Jurkat, Clone E6-1 (cell line): ENCODE data around the gene SYNPO.
A peak's percentile ranks its signal among the peaks of the same experiment; 100 is the strongest.

ENCODE experiments used
- DNase-seq: peaks from one replicate; pipeline ENCODE4 v3.0.0-alpha.2; 2011; ENCODE audit warnings: low read depth, low spot score
- H3K4me3 ChIP-seq: 2 replicates; pipeline ENCODE4 v1.5.1; 2011; ENCODE audit warnings: mild to moderate bottlenecking, low read length, control low read depth, moderate library complexity

The SYNPO gene

GRCh38 chr5:150651382-150651781, 10.9 kb downstream of the SYNPO start:
- DNase-seq: no peak
- H3K4me3 ChIP-seq: no peak overlapping the region

GRCh38 chr5:150651924-150652671, 11.6 kb downstream of the SYNPO start:
- no peak overlapping the region for H3K4me3 ChIP-seq
- no peak for DNase-seq

GRCh38 chr5:150653145-150653761, 12.8 kb downstream of the SYNPO start:
- no peak for DNase-seq
- H3K4me3 ChIP-seq: no peak overlapping the region

GRCh38 chr5:150653762-150654556, 13.5 kb downstream of the SYNPO start:
- no peak for DNase-seq
- H3K4me3 ChIP-seq: no peak overlapping the region

- no peak overlapping the region for H3K4me3 ChIP-seq
These were observed 14.8 kb downstream of the SYNPO start for GRCh38 chr5:150655221-150655620.

GRCh38 chr5:150656191-150657132, 16.0 kb downstream of the SYNPO start:
- peak; percentile 62 for DNase-seq
- H3K4me3 ChIP-seq: peak overlapping the region; percentile 70

More at GRCh38 chr5:150655221-150655620, 14.8 kb downstream of the SYNPO start:
- no peak for DNase-seq

GRCh38 chr5:150658121-150658520, 17.7 kb downstream of the SYNPO start:
- no peak overlapping the region for H3K4me3 ChIP-seq
- DNase-seq: no peak

GRCh38 chr5:150658699-150659265, 18.3 kb downstream of the SYNPO start:
- no peak overlapping the region for H3K4me3 ChIP-seq
- no peak for DNase-seq

GRCh38 chr5:150659360-150660107, 19.1 kb downstream of the SYNPO start:
- no peak for DNase-seq
- no peak overlapping the region for H3K4me3 ChIP-seq

- no peak for DNase-seq
- no peak overlapping the region for H3K4me3 ChIP-seq
These were observed 19.8 kb downstream of the SYNPO start for GRCh38 chr5:150660108-150660831.

GRCh38 chr5:150661086-150661485, 20.6 kb downstream of the SYNPO start, which contains the start of gene MYOZ3:
TSS of gene MYOZ3 (plus strand) at chr5:150661251. CDS start at chr5:150662942, 1,691 bp downstream.
- no peak within 1 kb of the TSS for H3K4me3 ChIP-seq
- DNase-seq: no peak

GRCh38 chr5:150661821-150662596, 21.5 kb downstream of the SYNPO start:
- no peak for DNase-seq
- no peak overlapping the region for H3K4me3 ChIP-seq

- no peak for DNase-seq
These were observed 22.5 kb downstream of the SYNPO start for GRCh38 chr5:150662731-150663516.

GRCh38 chr5:150663936-150664335, 23.5 kb downstream of the SYNPO start:
- DNase-seq: no peak
- H3K4me3 ChIP-seq: no peak overlapping the region

More at GRCh38 chr5:150662731-150663516, 22.5 kb downstream of the SYNPO start:
- H3K4me3 ChIP-seq: no peak overlapping the region

- DNase-seq: no peak
- no peak overlapping the region for H3K4me3 ChIP-seq
These were observed 24.6 kb downstream of the SYNPO start for GRCh38 chr5:150665044-150665443.
